ENCODE measurements around the gene PTPRCAP.
A peak's percentile ranks its signal among the peaks of the same experiment; 100 is the strongest.

PTPRCAP gene

DNA sequence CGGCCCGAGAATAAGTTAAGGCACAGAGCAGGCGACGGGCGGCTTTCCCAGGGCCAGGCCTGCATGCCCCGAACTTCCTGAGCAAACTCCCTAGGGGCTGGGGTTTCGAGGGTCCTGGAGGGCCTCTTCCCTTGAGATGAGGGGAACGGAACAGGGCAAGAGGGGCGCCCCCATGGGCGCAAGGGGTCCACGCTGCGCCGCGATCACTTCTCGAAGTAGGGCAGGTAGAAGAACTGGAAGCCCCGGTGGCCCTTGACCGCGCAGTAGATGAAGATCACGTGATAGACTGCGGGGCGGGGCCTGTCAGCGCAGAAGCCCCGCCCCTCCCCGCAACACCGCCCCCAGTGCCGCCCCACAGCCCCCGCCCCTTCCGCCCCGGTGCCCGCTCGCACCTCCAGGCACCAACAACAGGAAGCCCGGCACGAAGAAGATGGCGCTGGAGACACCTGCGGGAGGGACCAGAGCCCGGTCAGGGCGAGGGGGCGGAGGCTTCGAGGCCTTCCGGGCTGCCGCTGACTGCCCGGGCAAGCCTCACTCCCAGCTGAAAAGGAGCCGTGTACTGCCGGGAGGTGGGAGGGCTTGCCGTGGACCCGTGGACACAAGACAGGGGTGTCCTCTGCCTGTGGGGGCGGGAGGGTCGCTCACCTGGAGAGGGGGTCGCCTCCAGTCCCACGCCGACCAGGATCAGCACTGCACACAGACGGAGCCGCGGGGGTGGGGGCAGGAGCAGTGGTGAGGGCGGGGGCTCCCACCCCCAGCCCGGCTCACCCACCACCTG lies 27.1 kb upstream of the PTPRCAP start:
- peak; percentile 95 for DNase-seq

DNA sequence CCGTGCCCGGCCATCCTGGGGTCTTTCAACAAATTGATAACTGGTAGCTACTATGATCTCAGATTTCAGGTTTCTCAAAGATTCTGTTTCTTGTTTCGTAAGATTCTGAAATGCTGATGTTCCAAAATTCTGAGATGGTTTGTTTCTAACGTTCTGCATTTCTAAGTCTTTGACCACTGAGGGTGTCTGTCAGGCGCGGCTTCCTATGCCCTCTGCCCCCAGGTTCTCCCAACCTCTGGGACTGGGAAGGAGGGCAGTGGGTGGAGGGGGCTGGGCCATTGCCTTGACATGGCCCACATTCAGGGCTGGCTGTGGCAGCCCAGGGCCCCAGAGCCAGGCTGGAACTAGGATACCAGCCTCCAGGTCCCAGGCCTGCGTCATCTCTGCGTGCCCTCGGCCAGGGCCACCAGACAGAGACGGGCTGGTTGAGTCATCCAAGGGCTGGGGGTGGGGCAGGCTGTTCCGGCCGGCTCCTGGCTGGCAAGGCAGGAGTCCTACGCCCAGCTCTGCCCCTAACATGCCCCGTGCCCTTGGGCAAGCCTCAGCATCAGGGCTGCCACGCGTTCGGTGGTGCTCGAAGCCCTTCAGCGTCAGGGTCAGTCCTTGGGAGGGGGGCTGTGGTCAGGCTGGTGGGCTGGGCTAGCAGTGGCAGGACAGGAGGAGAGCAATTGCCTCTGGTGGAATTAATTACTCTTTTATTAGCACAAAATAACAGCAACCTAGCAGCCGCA lies 26.4 kb upstream of the PTPRCAP start:
- peak; percentile 73 for DNase-seq

DNA sequence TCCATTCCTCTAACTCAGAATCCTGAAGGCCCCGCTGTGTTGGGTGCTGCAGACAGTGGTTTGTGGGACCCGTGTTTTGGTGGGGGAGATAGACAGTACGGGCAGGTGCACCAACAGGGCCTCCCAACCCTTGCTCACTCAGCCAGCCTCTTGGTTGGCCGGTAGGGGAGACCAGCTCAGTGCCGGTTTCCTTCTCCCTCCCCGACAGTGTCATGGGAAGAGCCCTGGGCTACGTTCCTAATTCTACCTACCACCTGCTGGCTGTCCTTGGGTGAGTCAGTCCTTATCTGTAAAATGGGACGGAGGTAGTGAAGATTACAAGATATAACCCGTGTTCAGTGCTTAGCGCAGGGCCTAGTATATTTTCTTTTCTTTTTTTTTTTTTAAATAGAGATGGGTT lies 25.7 kb upstream of the PTPRCAP start:
- DNase-seq: no peak

DNA sequence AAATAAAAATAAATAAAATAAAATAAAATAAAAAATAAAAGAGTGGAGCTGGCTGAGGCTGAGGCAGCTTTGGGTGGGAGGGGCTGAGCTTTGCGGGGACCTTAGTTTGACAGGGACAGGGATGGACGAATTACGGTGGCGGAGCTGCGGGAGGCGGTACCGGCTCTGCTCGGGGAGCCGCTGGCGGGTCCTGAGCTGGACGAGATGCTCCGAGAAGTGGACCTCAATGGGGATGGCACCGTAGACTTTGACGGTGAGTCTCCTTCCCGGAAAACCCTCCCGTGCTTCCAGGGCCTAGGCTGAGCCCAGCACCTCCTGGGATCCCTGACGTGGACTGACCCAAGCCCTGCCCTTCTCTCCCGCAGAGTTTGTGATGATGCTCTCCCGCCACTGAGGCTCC lies 20.8 kb upstream of the PTPRCAP start:
- no peak for DNase-seq

DNA sequence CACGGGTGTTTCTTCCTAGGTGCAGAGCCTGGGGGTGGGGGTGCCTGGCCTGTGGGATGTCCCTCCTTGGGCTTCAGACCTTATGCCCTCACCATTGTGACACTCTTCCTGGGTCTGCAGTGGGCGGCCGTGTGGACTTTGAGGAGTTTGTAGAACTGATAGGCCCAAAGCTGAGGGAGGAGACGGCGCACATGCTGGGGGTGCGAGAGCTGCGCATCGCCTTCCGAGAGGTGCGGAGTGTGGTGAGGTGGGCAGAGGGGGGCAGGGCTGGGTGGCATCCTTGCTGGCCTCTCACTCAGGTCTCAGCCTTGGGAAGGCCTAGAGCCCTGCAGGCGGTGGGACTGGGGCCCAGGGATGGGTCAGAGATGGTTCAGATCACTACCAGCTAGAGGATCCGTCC lies 20.0 kb upstream of the PTPRCAP start:
- DNase-seq: no peak

DNA sequence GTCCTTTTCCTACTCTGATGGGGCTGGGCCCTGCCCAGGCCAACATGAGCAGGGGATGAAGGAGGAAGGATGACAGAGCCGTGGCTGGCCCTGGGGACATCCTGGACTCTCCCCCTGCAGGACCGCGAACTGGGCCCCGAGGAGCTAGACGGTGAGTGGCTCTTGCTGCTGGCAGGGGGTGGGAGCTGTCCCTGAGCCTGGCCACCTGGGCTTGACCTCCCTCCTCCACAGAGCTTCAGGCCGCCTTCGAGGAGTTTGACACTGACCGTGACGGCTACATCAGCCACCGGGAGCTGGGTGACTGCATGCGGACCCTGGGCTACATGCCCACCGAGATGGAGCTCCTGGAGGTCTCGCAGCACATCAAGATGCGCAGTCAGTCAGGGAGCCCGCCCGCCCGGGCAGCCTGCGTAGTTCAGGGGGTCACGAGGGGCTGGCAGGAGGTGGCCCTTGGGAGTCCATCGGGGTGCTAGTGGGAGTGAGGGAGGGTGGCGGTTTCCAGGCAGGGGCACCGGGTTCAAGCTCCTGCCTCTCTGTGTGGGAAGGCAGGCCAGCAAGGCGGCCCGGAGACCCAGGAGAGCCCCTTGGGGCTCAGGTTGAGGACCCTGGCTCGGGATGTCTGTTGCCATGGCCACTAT lies 18.7 kb upstream of the PTPRCAP start:
- no peak for DNase-seq

DNA sequence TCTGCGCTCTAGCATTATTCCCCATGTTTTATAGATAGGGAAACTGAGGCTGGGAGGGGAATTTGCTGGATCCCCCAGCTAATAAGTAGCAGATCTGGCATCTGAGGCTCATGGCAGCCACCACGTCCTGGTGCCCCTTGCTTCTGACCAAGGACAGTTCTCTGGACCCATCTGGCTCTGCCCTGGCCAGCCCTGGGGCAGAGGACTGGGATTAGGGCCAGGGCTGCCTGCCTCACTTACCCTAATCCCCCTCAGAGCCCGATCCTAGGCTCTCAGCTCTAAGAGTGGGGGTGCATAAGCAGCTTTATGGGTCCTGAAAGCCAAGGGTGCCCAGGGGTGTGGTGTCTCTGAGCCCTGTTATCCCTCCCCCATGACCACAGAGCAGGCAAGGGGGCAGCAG lies 17.6 kb upstream of the PTPRCAP start, which contains the start of gene CABP4:
Gene CABP4 (plus strand): TSS at position 301 of the 400 bp plus-strand sequence. CDS start 70 bp downstream, at position 371.
- DNase-seq: no peak

DNA sequence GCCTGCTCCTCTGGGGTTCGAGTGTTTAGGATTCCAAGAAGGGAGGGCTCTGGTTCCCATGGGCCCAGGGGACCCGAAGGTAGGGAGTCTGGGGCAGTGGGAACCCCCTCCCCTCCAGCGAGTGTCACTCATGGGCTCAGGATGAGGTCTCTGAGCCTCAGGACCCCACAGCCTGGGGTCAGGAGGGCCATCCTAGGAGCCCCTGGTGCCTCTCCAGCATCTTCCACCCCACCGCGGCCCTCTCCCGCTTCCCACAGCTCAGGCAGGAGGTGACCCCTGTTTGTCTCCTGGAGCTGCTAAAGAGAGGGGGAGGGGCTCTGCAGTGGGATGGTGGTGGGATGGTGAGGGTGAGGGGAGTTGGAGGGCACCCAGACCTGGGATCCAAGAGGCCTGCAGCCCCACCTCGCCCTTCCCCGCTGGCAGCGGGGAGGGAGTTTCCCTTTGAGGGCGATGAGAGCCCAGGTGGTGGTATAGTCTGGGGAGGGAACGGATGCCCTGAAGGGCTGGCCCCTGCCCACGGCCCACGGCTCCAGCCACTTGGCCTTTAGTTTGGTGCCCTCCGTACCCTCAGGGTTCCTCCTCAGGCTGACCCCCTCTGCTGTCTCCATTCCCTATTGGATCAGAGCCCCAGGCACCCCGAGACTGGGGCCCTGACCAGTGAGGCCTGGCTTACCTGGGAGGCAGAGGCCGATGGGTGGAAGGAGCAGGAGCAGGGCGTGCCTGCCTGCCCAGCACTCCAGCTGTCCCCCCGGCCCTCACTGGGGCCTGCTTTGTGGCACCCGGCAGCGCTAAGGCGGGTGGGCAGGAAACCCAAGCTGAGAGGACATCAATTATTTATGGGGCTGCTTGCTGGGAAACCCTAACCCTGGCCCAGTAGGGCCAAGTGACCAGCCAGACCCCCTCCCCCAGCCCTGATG lies 16.6 kb upstream of the PTPRCAP start:
- no peak for DNase-seq

DNA sequence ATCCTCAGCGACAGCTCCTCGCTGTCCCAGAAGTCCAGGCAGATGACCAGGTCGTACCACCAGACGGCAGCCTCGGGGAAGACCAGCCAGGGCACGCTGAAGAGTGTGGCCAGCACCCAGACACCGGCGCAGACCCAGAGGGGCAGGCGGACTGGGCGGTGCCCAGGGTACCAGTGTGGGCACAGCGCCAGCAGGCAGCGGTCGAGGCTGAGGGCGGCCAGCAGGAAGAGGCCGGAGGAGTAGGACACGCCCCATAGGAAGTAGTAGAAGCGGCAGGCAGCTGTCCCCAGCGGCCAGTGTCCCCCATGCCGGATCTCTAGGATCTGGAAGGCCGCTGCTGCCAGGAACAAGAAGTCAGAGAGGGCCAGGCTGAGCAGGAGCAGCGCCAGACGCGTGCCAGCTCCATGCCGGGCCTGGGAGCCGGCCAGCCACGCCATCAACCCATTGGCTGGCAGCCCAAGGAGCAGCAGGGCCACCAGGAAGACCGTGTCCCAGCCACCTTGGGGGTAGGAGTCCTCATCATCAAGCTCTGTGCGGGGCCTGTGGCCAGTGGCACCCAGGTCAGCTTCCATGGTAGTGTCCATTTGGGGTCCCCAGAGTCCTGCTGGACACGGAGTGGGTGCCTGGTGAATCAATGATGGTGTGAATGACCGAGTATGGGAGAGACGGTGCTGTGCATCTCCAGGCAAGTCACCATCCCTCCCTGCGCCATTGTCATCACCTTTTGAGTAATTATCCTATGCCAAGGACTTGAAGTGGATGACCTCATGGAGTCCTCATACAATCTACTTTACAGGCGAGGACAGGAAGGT lies 14.9 kb upstream of the PTPRCAP start, which contains the start of gene GPR152:
Gene GPR152 (minus strand): TSS at position 589 of the 812 bp plus-strand sequence. CDS start 5 bp downstream, at position 584.
- DNase-seq: no peak

DNA sequence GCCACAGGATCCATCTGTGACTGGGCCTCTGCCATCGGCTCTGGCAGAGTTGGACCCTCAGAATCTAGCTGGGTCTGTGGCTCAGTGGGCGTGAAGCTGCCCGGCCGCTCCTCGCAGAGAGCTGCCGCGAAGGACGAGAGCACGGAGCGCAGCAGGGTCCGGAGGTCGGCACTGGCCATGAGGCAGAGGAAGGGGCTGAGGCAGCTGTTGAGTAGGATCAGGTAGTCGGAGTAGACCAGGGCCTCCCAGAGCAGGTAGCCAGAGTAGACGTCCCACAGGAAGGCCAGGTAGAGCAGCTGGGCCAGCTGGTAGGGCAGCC lies 14.1 kb upstream of the PTPRCAP start:
- DNase-seq: no peak

DNA sequence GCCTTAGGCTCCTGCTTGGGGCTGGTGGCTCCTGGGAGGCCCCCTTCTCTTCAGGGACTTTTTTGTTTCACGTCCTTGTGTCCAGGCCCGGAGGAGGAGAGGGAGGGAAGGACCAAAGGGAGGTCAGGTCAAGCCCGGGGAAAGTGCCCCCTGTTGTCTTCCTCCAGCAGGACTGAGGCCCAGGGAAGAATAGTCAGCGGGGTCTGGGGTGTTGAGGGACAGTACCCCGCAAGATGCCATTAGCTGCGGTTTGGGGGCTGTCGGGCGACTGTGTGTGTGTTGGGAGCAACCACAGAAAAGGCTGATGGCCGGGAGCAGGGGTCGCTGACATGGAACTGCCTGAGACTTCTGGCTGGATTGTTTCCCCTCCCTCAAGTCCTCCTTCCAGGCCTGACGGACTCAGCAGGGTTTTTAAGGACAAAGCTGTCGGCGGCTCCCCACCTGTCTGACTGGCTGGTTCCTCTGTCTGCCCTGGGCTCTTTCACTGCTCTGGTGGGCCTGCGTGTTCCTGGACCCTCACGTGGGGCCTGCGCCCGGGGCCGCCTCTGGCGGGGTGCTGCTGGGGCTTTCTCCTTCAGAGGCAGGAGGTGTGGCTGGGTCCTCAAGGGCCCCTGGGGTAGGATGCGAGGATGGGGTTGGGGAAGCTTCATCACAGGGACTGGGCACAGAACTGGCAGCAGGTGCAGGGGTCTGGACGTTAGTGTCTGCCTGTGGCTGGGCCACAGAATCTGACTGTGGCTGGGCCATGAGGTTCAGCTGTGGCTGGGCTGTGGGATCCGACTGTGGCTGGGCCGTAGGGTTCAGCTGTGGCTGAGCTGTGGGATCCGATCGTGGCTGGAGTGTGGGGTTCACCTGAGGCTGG lies 13.5 kb upstream of the PTPRCAP start:
- no peak for DNase-seq

DNA sequence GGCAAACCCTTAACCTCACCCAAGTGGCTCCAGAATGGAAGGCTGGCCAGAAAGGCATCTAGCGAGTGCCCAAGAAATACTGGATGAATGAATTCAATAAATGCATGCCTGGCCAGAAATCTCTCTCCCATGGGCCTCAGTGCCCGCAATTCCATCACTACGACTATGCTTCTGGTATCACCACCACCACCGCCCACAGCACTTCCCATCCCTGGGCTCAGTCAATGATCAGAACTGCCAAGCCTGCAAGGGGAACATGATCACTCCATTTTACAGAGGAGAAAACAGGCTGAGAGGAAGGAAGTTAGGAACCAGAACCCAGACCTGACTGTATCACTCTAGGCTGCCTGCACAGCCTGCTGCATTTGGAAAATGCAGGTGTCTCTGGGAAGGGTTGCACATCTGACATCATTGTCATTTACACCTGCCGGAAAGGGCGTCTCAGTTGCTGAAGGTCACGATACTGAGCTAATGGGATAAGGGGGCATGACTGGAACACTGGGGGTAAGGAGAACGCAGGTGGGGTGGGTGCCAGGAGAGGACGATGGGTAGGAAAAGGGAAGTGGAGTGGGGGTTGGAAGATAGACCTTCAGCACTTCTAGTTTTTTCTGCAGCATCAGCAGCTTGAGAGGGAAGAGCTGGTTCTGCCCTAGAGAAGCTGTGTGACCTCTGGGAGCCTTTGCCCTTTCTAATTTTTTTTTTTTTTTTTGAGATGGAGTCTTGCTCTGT lies 11.8 kb upstream of the PTPRCAP start:
- DNase-seq: no peak

DNA sequence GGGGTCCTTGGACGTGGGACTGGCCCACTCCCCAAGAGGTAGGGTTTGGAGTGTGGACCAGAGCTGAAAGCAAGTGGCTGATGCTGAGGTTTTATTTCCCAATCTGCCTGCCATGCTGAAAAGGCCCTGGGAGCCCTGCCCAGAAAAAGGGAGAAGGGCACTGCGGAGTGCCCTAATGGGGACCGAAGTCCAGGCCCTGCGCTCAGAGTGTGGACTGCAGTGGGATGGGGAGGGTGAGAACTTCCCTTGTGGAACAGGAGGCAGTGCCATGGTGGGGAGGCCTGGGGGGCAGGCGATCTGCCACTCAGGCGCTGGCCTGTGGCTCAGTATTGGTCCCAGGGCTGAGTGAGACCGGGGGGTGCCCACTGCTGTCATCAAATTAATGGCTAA lies 10.7 kb upstream of the PTPRCAP start:
- DNase-seq: no peak

DNA sequence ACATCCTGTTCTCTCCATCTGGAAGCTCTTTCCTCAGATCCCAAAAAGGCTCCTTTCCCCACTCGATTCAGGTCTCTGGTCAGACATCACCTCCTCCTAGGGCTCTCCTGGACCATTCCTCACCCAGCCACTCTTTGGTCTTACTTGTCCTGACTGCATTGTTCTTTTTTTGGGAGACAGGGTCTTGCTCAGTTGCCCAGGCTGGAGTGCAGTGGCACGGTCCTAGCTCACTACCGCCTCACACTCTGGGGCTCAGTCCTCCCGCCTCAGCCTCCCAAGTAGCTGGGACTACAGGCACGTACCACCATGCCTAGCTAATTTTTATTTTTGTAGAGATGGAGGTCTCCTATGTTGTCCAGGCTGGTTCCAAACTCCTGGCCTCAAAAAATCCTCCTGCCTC lies 8.0 kb upstream of the PTPRCAP start:
- DNase-seq: no peak

DNA sequence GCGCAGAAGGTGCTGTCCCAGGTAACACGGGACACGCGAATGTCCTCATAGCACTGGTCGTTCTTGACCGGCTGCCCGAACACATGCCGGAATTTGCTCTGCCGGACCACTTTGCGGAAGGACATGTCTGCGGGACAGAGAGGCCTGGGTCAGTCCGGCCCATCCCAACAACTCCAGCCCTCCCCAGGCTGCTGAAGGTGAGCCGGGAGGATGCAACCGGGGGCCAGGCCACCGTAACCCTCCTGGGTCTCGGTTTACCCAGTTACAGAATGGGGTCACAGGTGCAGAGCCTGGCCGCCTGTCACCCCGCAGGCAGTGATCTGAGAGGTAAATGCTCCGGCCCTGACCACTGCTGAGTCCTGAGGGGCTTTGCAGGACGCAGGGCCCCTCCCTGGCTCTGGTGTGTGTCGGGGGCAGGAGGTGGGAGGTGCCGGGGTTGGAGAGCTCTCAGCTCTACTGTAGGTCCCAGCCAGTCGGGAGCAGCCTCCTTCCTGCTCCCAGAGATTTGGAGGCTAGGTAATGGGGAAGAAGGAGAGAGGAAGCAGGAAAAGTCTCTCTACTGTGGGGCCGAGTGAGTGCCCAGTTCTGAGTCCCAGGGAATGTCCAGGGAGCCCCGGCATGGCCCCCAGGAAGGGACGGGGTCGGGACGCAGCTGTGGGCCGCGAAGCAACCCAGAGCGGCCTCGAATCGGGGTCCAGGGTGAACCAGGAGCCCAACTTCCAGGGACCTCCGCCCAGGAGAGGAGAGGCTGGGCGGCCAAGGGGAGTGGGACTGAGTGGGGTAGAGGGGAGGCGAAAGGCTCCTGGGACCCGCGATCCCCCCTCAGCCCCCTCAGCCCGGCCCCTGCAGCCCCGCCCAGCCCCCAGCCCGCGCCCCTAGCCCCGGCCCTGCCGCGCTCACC lies 5.3 kb upstream of the PTPRCAP start:
- DNase-seq: no peak

DNA sequence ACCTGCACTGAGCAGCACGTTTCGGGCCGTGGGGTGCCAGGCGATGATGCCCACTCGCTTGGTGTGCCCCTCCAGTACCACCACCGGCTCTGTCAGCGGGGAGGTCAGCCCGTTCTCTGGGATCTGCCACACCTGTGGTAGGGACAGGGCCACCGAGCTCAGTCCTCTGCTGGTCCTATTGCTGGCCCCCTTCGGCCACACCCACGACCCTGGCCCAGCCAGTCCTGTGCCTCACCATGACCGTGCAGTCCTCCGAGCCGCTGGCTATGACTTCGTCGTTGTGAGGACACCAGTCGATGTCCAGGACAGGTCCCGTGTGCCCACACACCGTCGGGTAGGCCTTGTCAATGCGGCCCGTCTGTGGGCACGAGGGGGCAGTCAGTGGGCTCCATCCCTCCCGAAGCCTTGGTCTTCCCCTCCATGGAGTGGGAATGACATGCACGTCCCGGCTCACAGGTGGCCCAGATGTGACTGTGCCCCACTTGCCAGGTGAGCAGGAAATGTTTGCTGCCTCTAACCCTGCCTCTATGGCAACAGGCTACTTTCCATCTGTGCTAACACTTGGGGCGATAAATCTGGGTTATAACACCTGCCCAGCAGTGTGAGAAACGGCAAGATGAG lies 4.4 kb upstream of the PTPRCAP start:
- no peak for DNase-seq

DNA sequence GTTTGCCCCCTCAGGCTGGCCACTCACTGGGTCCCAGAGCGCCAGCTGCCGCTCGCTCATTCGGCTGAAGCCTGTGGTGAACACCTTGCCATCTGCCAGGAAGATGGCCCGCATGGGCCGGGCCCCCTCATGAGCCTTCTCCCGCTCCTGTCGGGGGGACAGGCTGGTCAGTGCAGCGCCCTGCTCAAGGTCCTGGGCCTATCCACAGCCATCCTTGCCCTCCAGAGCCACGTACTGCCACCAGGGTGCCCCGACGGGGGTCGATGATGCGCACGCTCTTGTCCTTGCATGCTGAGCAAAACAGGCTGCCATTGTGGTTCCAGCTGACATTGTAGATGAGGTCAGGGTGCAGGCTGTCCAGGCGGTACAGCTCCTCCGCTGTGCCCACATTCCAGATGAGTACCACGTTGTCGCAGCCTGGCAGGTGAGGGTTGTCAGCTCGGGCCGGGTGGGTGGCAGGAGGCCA lies 3.6 kb upstream of the PTPRCAP start:
- DNase-seq: no peak
